GM12878 (cell line): ENCODE results near the gene EFNA4.

Experiments
- ATF3 ChIP-seq: IDR thresholded peaks from 2 replicates; pipeline ENCODE4 v1.6.1; 2011; ENCODE audit warnings: low read depth, mild to moderate bottlenecking, low read length, moderate library complexity, borderline replicate concordance; ENCODE audit errors: extremely low read depth
- BACH1 ChIP-seq: fragments of 450-650 bp; IDR thresholded peaks from 2 replicates; pipeline ENCODE4 v1.6.1; 2017; ENCODE audit warnings: mild to moderate bottlenecking, borderline replicate concordance
- FOXM1 ChIP-seq: IDR thresholded peaks from 2 replicates; pipeline ENCODE4 v1.6.1; 2012; ENCODE audit warnings: low read depth, mild to moderate bottlenecking, inconsistent platforms, low read length, moderate library complexity
- JUNB ChIP-seq: IDR thresholded peaks from 2 replicates; pipeline ENCODE4 v1.6.1; 2016; ENCODE audit warnings: antibody characterized with exemption, mild to moderate bottlenecking
- RFX5 ChIP-seq: IDR thresholded peaks from 2 replicates; pipeline ENCODE4 v1.6.1; 2011; ENCODE audit warnings: low read depth, low read length, improper control_type of control experiment
- SREBF1 ChIP-seq: IDR thresholded peaks from 2 replicates; pipeline ENCODE4 v1.6.1; 2012; ENCODE audit warnings: mild to moderate bottlenecking, low read length

- TF ChIP-seq SREBF1 (no peak), BACH1 (no peak), JUNB (no peak), ATF3 (no peak), RFX5 (no peak), FOXM1 (no peak)
Observed at GRCh38 chr1:155083865-155084721, 20.6 kb downstream of the EFNA4 start.
